GM21786 (cell line): ENCODE results near the gene COLEC11.

Source experiments
- ATAC-seq: cut with Tn5 transposase; IDR thresholded peaks from one replicate; pipeline ENCODE4 v1.9.1; 2021; ENCODE audit not compliant: unreplicated experiment

Gene COLEC11

DNA sequence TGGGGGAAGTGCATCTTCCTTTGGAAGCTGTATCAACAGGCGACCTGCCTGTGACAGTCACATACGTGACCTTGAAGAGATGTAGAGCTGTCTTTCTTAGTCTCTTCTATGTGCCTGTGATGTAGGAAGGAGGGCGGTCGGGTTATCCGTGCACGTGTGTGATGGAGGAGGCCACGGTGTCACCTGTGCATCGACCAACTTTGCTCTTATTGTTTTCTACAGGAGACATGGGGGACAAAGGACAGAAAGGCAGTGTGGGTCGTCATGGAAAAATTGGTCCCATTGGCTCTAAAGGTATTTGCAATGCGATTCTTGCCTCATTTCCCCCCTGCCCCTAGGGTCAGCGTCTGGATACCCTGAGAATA, 42.4 kb downstream of the COLEC11 start:
- ATAC-seq = no peak

DNA sequence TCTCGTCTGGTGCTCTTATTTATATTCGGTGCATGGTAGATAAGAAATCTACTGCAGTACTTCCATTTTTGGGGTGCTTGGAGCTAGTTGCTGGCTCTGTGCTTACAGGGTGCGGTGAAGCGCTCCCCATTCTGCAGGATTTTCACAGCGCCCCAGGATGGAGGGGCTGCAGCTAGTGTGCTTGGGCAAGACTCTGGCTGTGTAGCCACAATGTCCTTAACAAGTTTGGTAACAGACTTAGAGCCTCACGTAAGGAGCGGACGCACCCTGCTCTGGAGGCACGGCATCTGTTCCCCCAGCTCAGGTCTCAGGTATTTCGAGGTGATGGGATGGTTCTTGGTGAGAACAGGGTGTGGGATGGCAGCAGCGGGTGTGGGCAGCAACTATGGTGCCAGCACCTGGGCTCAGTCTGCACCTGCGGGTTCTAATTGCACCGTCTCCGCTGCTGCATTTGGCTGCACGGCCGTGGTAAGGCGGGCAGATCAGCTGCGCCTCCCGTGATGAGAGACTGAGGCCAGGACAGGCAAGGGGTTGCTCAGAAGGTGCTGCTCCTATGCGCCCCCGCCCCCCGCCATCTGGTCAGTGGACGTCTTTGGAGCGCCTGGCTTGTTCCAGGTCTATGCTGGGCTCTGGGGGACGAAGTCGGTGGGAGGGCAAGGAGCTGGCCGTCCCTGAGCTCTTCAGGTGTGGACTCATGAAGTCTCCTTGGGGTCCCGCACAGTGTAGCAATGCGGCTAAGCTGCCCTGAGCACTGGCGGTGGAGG, 43.0 kb downstream of the COLEC11 start:
- ATAC-seq = no peak

DNA sequence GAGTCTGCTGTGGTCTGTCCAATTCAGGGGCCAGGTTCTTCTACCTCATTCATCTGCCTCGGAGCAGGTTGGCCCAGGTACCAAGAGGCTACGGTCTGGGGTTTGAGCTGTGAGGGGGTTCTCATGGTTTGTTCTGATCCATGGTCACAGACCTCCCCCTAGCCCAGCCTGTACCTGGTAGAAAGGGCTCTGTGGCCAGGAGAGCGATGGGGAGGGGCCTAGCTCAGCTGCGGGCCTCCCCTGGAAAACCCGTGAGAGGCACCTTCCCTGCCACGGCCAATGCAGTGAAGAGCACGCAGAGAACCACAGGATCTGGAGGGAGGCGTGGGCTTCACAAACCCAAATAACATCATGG, 43.5 kb downstream of the COLEC11 start:
- ATAC-seq = no peak

DNA sequence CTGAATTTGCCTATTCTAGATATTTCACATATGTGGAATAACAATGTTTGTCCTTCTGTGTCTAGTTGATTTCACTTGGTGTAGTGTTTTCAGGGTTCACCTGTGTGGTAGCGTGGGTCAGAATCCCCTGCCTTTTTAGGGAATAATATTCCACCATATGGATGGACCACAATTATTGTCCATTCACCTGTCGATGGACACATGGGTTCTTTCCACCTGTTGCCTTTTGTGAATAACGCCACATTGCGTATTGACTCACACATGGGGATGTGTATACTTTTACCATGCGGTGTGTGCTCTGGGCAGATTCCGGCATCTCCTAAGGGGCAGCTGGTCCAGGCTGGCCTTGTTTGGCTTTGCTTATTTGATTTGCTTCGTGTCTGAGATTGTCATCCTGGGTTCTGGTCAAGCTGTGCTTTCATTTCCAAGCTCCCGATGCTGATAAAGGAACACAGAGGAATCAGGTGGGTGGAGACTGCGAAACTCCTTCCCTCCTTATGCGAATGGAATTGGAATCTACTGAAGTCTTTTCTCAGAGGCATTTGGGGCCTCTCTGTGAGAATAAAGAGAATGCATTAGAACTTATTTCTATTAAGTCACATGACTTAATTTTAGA, 44.2 kb downstream of the COLEC11 start:
- no peak for ATAC-seq

DNA sequence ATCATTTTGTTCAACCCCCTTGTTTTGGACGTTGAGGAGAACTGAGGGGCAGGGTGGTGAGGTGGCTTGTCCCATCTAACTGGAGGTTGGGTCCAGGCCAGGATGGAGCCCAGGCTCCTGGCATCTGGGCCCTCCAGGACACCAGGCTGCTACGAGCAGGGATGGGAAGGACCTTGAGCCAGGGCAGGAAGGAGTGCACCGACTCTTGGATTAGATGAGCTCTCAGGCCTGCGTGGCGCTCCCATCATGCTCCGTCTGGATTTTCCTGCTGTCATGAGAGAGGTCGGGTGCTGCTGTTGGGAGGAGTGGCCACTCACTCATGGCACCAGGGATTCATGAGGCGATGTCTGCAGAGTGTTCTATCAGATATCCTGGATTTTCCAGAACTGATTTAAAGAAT, 44.7 kb downstream of the COLEC11 start:
- no peak for ATAC-seq

DNA sequence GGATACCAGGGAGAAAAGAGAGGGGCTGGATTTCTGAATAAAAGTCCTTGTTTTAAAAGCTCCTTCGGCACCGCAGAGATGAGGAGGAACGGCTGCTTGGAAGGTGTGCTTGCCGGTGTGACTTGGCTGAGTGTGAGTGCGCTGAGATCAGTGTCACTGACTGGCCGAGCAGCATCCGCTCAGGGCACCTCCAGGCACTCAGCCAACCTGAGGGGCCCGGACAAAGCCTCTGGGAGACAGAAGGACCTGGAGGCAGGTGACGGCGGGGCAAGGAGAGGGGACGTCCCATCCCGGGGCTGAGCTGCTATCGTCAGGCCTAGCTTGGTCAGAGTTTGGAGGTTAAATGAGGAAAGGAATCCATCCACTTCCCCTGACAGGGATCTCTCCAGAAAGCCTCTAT, 46.3 kb downstream of the COLEC11 start:
- ATAC-seq = no peak

DNA sequence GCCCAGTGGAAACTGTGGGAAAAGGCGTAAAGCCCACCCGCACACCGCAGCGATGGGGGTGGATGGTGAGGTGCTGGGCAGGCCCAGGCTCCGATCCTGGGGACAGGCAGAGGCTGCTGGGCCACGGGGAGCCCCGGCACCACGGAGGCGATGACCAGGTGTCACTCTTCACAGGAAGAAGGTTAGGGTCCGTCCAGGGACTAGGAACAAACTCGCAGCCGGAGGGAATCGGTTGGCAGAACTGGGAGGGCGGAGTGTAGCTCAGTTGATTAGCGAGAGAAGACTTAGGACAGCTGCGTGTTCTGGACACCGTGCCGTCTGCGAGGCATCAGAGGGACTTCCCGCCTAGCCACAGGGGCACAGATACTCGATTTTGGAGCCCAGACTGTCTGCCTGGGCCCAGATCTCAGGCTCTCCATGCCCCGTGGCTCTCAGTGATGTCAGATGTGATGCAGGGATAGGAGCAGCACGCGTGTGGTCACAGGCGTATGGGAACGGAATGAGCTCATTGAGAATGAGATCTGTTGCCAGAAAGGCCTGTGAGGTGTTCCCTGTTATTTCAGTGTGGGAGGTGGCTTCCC, 47.0 kb downstream of the COLEC11 start:
- no peak for ATAC-seq

DNA sequence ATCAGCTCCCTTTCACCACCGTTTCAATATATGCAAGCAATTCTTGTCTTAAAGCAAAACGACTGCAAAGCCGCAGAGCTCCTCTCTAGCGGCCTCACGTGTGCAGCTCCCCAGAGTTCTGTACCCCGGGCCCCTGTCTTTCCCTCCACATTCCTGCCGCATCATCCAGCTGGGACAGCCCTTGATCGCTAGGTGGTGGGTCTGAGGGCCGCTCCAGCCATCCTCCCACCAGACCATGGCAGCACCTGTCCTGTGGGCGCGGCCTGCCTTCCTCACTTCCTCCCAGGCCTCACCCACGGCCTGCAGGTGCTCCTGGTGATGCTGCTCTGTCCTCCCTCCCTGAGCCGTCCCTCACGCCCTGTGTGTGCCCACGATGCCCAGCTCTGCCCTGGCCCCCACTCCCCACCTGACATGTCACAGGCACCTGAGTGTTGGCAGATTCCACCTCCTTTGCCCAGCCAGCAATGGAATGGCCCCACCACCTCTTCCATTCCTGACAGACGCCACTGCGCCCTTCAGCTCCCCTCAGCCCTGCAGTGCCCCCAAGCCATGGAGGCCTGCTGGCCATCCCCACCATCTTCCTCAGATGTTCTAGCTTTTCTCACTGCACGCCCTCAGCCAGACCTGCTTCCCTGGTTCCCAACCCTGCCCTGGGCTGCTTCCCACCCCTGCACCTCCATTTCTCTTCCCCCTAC, 47.8 kb downstream of the COLEC11 start:
- ATAC-seq = no peak

DNA sequence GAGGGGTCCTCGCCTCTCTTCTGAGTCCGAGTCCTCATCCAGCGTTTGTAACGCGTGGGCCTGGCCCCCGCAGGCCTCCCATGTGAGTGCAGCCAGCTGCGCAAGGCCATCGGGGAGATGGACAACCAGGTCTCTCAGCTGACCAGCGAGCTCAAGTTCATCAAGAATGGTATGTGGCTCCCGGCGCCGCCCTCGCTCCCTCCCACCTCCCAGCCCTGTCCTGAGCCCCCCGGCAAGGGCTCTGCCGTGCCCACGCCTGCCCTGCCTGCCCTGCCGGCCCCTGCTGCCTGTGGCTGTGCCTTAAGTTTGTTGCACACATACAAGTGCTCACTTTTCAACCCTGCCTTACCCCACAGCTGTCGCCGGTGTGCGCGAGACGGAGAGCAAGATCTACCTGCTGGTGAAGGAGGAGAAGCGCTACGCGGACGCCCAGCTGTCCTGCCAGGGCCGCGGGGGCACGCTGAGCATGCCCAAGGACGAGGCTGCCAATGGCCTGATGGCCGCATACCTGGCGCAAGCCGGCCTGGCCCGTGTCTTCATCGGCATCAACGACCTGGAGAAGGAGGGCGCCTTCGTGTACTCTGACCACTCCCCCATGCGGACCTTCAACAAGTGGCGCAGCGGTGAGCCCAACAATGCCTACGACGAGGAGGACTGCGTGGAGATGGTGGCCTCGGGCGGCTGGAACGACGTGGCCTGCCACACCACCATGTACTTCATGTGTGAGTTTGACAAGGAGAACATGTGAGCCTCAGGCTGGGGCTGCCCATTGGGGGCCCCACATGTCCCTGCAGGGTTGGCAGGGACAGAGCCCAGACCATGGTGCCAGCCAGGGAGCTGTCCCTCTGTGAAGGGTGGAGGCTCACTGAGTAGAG, 48.7 kb downstream of the COLEC11 start:
- ATAC-seq = no peak

DNA sequence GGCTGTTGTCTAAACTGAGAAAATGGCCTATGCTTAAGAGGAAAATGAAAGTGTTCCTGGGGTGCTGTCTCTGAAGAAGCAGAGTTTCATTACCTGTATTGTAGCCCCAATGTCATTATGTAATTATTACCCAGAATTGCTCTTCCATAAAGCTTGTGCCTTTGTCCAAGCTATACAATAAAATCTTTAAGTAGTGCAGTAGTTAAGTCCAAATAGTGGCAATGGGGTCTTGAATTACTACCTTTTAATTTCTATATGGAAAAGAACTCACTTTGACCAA, 49.3 kb downstream of the COLEC11 start:
- peak; percentile 83 for ATAC-seq

DNA sequence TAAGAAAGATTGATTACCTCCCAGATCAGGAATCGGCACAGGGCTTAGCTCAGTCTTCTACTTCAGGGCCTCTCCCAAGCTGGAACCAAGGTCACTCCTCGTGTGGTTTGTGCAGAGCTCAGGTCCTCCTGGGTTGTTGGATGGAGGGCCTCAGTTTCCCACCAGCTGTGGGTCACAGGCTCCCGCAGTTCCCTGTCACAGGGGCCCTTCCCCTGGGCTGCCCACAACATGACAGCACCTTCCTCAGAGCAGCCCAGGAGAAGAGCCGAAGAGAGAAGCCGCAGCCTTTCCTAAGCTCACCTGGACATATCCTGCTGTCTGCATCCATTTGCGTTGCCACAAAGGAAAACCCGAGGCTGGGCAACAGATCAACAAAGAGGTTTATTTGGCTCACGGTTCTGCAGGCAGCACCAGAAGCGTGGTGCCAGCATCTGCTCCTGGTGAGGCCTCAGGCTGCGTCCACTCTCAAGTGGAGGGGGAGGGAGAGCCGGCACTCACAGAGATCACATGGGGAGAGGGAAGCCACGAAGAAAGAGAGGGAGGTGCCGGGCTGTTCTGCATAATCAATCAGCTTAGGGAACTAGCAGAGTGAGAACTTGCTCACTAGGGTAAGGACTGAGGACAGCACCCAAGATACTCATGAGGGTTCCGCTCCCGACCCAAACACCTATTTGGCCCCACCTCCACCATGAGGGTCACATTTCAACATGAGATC, 50.1 kb downstream of the COLEC11 start:
- no peak for ATAC-seq

DNA sequence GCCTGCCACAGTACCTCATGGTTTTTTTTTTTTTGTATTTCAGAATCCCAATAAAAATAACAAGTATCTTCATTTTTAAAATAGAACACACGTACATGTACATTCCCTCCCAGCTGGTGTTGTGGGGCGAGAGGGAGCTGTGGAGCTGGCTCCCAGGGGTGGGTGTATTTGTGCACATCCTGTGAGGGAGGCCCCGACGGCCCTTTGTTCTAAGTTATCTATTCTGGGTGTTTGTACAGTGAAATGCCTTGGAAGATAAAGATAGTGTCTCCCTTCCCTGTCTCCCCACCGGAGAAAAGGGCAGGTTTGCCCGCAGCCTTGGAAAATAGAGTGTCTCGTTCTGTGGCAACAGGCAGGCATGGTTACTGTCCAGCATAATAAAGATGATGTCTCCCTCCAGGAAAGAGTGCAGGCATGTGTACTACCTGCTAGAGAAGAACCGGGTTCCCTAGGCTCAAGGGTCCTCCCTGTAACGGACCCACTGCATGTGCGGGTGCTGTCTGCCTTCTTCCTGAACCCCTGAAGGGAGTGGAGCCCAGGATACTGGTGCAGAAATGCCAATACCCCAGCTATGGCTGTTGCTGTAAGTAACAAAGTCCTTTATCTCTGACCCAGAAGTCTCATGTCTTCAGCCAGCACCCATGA, 51.0 kb downstream of the COLEC11 start:
- no peak for ATAC-seq

DNA sequence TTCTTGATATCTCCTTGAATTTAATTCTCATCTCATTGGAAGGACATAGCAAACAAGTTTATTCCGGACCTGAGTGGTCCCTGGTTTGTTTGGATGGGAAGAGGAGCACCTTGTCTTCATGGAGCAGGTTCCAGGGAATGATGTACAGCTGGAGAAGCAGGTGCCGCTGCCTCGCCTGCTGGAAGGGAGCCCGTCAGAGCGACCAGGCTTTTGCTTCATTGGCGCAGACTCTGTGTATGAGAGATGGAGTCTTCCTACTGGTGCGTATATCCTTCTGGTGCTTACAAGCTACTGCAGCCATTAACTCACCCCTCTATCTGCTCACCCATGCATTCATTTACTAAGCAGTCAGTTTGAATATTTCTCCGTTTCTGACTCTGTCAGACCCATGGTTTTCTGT, 51.5 kb downstream of the COLEC11 start:
- no peak for ATAC-seq

DNA sequence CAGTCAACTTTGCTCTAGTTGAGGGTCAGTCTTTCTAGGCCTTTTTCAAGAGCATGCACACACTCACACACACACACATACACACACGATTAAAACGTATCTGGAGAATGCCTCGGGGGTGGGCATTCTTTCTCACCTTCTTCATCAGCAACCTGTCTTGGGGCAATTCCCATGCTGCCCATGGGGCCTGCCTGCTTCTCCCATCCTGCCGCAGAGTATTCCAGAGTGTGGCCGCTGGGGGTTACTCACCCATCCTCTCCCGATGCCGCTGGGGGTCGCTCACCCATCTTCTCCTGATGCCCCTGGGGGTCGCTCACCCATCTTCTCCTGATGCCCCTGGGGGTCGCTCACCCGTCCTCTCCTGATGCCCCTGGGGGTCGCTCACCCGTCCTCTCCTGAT, 52.3 kb downstream of the COLEC11 start:
- ATAC-seq = no peak

DNA sequence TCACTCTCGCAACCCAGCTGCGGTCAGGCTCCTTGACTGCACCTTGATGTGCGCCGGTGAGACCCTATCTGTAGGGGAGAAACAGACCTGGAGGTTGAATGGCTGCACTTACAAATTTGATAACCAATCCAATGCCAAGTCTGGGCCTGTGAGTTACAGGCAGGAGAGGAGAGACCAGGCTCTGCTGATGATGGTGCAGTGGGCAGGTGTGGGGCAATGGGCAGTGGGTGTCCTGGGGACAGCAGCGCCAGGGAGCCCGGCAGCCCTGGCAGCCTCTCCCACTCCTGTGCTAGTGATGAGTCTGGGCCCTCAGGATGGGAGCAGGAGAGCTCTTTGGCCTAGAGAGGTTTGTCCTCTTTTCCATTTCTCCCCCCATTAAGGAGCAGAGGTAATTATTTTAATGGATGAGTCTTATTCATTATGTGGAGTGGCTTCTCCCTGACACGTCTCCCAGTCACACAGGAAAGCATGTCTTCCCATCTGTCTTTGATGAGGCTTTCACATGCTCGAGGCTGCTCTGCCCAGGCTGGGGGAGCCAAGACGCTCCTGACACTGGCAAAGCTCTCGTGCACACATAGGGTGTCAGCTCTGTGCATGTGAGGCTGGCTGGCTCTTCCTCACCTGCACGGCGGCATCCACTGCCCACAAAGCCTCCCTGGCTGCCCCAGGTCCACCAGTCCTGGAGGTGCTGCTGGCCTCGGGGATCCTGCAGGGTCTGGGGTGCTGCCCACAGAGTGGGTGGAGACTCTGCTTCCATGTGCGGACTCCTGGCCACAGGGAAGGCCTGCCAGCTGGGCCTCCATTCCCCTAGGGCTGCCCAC, 53.1 kb downstream of the COLEC11 start:
- ATAC-seq = no peak

DNA sequence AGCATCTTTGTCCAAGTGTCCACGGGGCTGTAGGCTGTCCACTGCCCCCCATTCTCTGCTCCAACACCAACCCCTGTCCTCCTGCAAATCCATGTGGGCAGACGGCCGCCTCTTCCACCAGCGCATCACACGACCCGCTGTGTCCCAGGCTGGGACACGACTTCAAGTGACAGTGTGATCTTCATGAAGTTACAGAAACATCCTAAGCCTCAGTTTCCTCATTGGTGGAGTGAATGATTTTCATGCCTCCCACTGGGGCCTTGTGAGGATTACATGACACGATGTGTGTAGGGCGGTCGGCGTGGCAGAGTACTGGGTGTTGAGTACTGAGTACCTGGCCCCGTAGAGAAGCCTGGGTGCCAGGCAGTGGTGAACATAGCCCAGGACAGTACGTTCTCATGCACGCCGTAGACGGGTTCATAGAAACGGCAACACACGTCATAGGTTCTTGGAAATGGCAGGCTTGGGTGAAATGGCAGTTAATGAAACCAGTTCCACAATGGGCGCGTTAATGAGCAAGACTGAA, 53.8 kb downstream of the COLEC11 start:
- no peak for ATAC-seq

DNA sequence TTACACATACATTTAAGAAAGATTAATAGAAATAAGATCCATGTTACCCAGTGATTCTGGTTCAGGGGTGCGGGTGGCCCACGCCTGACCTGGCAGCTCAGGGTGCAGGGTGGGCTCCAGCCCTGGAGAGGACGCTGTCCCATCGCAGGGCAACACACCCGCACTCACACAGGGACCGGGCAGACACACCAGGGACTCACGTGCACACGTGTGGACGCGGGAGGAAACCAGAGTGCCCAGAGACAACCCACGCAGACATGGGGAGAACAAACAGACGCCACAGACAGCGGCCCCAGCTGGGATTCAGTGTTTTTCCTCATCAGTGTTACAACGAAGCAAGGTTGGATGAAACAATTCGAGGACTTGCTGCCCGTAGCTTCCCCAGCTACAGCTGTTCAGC, 54.7 kb downstream of the COLEC11 start:
- ATAC-seq = no peak

DNA sequence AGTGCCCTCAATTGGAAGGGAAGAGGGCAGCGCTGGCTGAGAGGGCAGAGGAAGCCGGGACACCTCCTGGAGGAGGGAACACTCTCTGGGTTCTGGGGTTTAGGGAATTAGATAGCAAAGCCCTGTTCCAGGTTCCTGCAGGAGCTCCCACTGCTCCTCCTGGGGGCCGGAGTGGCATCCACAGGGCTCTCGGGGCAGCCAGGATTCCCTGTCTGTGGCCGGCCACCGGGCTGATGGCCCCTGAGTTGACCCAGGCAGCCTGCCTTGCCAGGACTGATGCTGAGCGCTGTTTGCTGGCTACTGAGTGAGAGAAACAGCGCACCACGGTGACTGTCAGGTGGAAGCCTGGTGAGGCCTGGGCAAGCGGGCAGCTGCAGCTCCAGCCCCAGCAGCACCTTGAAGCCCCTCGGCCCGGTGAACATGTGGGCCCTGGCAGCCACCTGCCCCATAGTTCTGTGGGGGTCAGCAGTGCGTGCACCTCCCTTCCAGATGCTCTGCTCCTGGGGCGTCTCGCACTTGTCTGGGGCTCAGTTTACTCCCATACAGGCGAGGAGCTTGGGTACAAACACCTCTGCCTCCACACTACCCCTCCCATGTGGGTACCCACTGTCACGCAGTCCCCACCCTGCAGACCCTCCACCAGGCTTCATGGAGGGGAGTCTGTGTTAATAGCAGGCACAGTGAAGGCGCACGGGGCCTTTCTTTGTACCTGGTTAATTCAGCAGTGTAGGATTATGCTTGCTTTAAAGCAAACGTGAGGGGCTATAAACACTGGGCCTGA, 55.4 kb downstream of the COLEC11 start:
- ATAC-seq = no peak
